Smooth muscle cell (in vitro differentiated cells): ENCODE results near the gene PLXNA1. TPM values are rescaled to one million over a fixed set of nuclear protein-coding genes. Genes with fewer than 3 reads are reported as not detected.

Experiments
- DNase-seq: peaks from one replicate; lab custom pipeline; 2025; ENCODE audit not compliant: unreplicated experiment; lab: John Stamatoyannopoulos, UW
- H2AFZ ChIP-seq: fragments of 200-600 bp; sonication (generic); 2 replicates; pipeline ENCODE4 v1.6.0; 2016; ENCODE audit warnings: antibody characterized with exemption, low read depth, mild to moderate bottlenecking
- H3F3A ChIP-seq: fragments of 200-600 bp; sonication (generic); 2 replicates; pipeline ENCODE4 v1.6.0; 2017; ENCODE audit warnings: antibody characterized with exemption, low read depth
- H3K27ac ChIP-seq: fragments of 200-600 bp; sonication (generic); 2 replicates; pipeline ENCODE4 v1.5.1; 2016; ENCODE audit warnings: low read depth, mild to moderate bottlenecking
- H3K27me3 ChIP-seq: fragments of 200-600 bp; sonication (generic); 2 replicates; pipeline ENCODE4 v1.6.1; 2016; ENCODE audit warnings: low read depth, mild to moderate bottlenecking
- H3K36me3 ChIP-seq: fragments of 200-600 bp; sonication (generic); 2 replicates; pipeline ENCODE4 v1.5.1; 2016; ENCODE audit warnings: low read depth
- H3K4me1 ChIP-seq: fragments of 200-600 bp; sonication (generic); 2 replicates; pipeline ENCODE4 v1.5.1; 2016; ENCODE audit warnings: low read depth
- H3K4me2 ChIP-seq: fragments of 200-600 bp; sonication (generic); 2 replicates; pipeline ENCODE4 v1.6.0; 2016; ENCODE audit warnings: mild to moderate bottlenecking
- H3K4me3 ChIP-seq: fragments of 200-600 bp; sonication (generic); 2 replicates; pipeline ENCODE4 v1.5.1; 2016; ENCODE audit warnings: mild to moderate bottlenecking
- H3K79me2 ChIP-seq: fragments of 200-600 bp; sonication (generic); 2 replicates; pipeline ENCODE4 v1.6.0; 2016; ENCODE audit warnings: low read depth, mild to moderate bottlenecking
- H3K9ac ChIP-seq: fragments of 200-600 bp; sonication (generic); 2 replicates; pipeline ENCODE4 v1.6.0; 2016; ENCODE audit warnings: low read depth
- H3K9me3 ChIP-seq: fragments of 200-600 bp; sonication (generic); replicated peaks from 2 replicates; pipeline ENCODE4 v1.5.1; 2016; ENCODE audit warnings: low read depth
- H4K20me1 ChIP-seq: fragments of 200-600 bp; sonication (generic); 2 replicates; pipeline ENCODE4 v1.6.0; 2016; ENCODE audit warnings: low read depth
- WGBS: methylation state at CpG from one replicate; pipeline ENCODE4 v1.1.7; 2016; ENCODE audit warnings: low lambda C conversion rate; 5-methylcytosine and 5-hydroxymethylcytosine counted together
- polyA plus RNA-seq: library from polyadenylated mRNA; unstranded; fragments of >200 nt; fragmentation: Nextera tagmentation; extraction: Ambion mirVana; gene quantifications from 2 replicates; pipeline ENCODE4 v1.2.1, GENCODE V29; 2016
- total RNA-seq: library from RNA; depleted of rRNA; stranded (reverse); fragments of >200 nt; gene quantifications from 2 replicates; pipeline ENCODE4 v1.2.3, GENCODE V29; 2014
- TF ChIP-seq, protein P1 (sequence below): fragments of 200-600 bp; sonication (generic); IDR thresholded peaks from 2 replicates; pipeline ENCODE4 v1.5.1; 2017; ENCODE audit warnings: borderline replicate concordance, mild to moderate bottlenecking, antibody characterized with exemption; ENCODE audit not compliant: insufficient read depth, poor library complexity, severe bottlenecking

PLXNA1 gene
- total and polyA plus RNA-seq, 2 experiments from 2014 or later: 37.9 to 50.8 TPM

DNA sequence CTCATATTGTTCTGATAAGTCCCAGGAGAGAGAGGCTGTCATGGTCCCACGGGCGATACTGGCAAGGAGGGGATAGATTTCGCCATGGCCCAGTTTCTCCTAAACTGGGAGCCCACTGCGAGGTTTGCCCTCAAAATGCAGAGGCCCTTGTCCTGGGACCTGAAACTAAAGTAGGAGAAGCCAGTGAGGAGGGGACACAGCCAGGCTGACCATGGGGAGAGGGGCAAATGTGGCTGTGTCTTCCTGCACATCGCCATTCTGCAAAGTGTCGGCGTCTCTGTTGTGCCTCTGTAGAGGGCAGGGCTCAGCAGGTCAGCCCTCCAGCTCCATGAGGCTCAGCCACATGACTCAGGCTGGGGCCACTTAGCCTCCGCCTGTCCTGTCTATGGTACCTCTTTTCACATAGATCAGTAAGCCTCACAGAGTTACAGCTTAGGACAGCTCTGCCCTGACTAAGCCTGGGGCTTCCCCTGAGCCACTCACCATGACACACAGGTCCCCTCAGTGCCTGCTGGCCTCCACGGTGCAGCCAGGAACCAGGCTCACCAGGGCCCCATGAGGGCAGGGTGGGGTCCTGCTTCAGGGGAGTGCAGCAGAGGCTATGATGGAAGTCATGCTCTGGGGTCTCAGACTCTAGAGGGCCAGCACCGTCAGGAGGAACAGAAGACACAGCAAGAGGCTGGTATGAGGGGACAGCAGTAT, 28.6 kb upstream of the PLXNA1 start:
- H3K4me2 ChIP-seq: no peak overlapping the region
- no peak overlapping the region for H3K27ac ChIP-seq
- H3K27me3 ChIP-seq: no peaks in the 10 kb centered on the region
- no peaks in the 10 kb centered on the region for H4K20me1 ChIP-seq
- H3K4me1 ChIP-seq: no peaks in the 10 kb centered on the region
- H3K79me2 ChIP-seq: no peaks in the 10 kb centered on the region
- H2AFZ ChIP-seq: no peak overlapping the region
- TF ChIP-seq, protein P1, sequence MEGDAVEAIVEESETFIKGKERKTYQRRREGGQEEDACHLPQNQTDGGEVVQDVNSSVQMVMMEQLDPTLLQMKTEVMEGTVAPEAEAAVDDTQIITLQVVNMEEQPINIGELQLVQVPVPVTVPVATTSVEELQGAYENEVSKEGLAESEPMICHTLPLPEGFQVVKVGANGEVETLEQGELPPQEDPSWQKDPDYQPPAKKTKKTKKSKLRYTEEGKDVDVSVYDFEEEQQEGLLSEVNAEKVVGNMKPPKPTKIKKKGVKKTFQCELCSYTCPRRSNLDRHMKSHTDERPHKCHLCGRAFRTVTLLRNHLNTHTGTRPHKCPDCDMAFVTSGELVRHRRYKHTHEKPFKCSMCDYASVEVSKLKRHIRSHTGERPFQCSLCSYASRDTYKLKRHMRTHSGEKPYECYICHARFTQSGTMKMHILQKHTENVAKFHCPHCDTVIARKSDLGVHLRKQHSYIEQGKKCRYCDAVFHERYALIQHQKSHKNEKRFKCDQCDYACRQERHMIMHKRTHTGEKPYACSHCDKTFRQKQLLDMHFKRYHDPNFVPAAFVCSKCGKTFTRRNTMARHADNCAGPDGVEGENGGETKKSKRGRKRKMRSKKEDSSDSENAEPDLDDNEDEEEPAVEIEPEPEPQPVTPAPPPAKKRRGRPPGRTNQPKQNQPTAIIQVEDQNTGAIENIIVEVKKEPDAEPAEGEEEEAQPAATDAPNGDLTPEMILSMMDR: no peak
- no peaks in the 10 kb centered on the region for H3K36me3 ChIP-seq
- H3K9me3 ChIP-seq: no peaks in the 10 kb centered on the region
- 81% methylated on average over 10 of the region's 10 CpGs for whole genome bisulfite sequencing
- no peaks in the 10 kb centered on the region for H3F3A ChIP-seq
- H3K9ac ChIP-seq: no peak overlapping the region
- DNase-seq: no peak
- H3K4me3 ChIP-seq: no peak overlapping the region

DNA sequence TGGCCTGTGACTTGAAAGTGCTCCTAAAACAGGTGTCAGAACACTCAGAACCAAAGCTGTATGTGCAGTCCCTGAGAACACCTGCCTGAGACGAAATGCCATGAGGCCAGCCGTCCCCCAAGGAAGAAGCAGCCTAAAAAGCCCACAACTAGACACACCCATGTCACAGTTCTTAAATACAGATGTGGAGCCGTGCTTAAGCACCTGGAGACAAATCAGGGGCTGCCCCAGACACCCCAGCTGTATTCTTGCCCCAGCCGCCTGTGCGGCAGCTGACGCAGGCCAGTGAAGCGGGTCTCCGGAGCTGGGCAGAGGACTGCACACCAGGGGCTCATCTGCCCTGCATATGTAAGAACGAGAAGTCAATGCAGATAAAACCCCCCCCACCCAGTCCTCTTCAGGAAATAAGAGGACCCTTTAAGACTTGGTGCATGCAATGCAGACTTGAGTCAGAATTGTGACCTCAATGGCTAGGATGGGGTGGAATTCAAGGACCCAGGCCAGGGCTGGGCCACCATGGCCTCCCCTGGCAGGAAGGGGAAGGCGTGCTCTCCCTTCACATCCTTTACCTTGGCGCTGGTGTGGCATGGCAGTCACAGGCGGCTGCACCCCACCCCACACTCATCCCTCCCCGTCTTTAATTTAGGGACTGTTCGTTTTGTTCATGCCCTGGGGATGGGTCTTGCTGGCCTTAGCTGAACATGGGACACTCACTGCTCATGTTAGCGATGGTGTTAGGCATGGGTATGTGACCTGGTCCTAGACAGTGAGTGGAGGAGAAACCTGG, 27.7 kb upstream of the PLXNA1 start:
- no peak for DNase-seq
- H2AFZ ChIP-seq: no peak overlapping the region
- no peaks in the 10 kb centered on the region for H3K36me3 ChIP-seq
- H3K4me2 ChIP-seq: no peak overlapping the region
- peaks cover 4% of the 10 kb centered on the region for H3K4me1 ChIP-seq
- no peaks in the 10 kb centered on the region for H3K9me3 ChIP-seq
- H3K27me3 ChIP-seq: no peaks in the 10 kb centered on the region
- WGBS: 96% methylated on average over 15 of the region's 15 CpGs
- no peaks in the 10 kb centered on the region for H3K79me2 ChIP-seq
- TF ChIP-seq, protein P1: no peak
- H3F3A ChIP-seq: no peaks in the 10 kb centered on the region
- no peak overlapping the region for H3K9ac ChIP-seq
- no peak overlapping the region for H3K27ac ChIP-seq
- no peak overlapping the region for H3K4me3 ChIP-seq
- no peaks in the 10 kb centered on the region for H4K20me1 ChIP-seq

DNA sequence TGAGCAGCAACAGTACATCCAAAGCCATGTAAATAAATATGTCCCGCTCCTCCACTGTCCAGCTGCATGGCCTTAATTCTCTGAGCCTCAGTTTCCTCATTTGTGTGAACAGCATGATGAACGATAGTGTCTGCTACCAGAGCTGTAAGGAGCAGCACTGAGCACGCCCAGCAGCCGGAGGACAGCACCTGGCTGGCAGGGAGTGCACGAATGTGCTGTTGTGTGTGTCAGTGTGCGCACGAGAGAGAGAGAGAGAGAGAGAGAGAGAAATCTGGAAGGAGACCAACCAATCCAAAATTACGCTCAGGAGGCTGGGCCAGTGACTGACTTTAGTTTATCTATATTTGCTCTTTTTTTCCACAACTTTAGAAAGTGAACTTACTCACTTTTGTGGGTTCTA, 26.6 kb upstream of the PLXNA1 start:
- no peaks in the 10 kb centered on the region for H3K79me2 ChIP-seq
- H3K9me3 ChIP-seq: no peaks in the 10 kb centered on the region
- H3K4me2 ChIP-seq: no peak overlapping the region
- H3K36me3 ChIP-seq: no peaks in the 10 kb centered on the region
- TF ChIP-seq, protein P1: no peak
- no peak overlapping the region for H3K9ac ChIP-seq
- no peak overlapping the region for H3K27ac ChIP-seq
- H3K4me1 ChIP-seq: peaks cover 8% of the 10 kb centered on the region
- DNase-seq: no peak
- H4K20me1 ChIP-seq: no peaks in the 10 kb centered on the region
- H3K4me3 ChIP-seq: no peak overlapping the region
- no peaks in the 10 kb centered on the region for H3F3A ChIP-seq
- no peak overlapping the region for H2AFZ ChIP-seq
- H3K27me3 ChIP-seq: no peaks in the 10 kb centered on the region
- WGBS: 89% methylated on average over 8 of the region's 8 CpGs
